H9 (cell line): ENCODE results near the gene RBM19. TPM values are rescaled to one million over a fixed set of nuclear protein-coding genes. Genes with fewer than 3 reads are reported as not detected.

Source experiments
- DNase-seq: peaks from one replicate; pipeline ENCODE4 v3.0.0-alpha.2; 2017
- H2AFZ ChIP-seq: one replicate; pipeline ENCODE4 v1.6.1; 2013; ENCODE audit warnings: mild to moderate bottlenecking, low read length, control low read depth, moderate library complexity
- H2AK5ac ChIP-seq: 2 replicates; pipeline ENCODE4 v1.6.1; 2013; ENCODE audit warnings: low read length, control low read depth, mixed read lengths; ENCODE audit not compliant: insufficient read length
- H2BK120ac ChIP-seq: one replicate; pipeline ENCODE4 v1.6.1; 2013; ENCODE audit warnings: low read depth, mild to moderate bottlenecking, low read length, control low read depth, inconsistent platforms; ENCODE audit not compliant: poor library complexity, severe bottlenecking
- H2BK12ac ChIP-seq: 2 replicates; pipeline ENCODE4 v1.6.1; 2013; ENCODE audit warnings: low read length, control low read depth, mixed read lengths, low read depth; ENCODE audit not compliant: insufficient read length
- H2BK15ac ChIP-seq: 2 replicates; pipeline ENCODE4 v1.6.1; 2013; ENCODE audit warnings: low read depth, low read length, control low read depth
- H2BK20ac ChIP-seq: one replicate; pipeline ENCODE4 v1.6.1; 2013; ENCODE audit warnings: low read depth, mild to moderate bottlenecking, low read length, control low read depth, inconsistent platforms; ENCODE audit not compliant: poor library complexity, severe bottlenecking
- H2BK5ac ChIP-seq: 2 replicates; pipeline ENCODE4 v1.6.1; 2013; ENCODE audit warnings: low read length, control low read depth, mixed read lengths; ENCODE audit not compliant: insufficient read length
- H3K14ac ChIP-seq: 2 replicates; pipeline ENCODE4 v1.6.1; 2013; ENCODE audit warnings: low read length, control low read depth; ENCODE audit not compliant: insufficient read depth
- H3K18ac ChIP-seq: 2 replicates; pipeline ENCODE4 v1.6.1; 2013; ENCODE audit warnings: low read depth, mild to moderate bottlenecking, mixed read lengths, low read length, control low read depth; ENCODE audit not compliant: insufficient read length
- H3K23ac ChIP-seq: 2 replicates; pipeline ENCODE4 v1.6.1; 2013; ENCODE audit warnings: low read length, control low read depth, mixed read lengths, low read depth; ENCODE audit not compliant: insufficient read length
- H3K23me2 ChIP-seq: 2 replicates; pipeline ENCODE4 v1.6.1; 2013; ENCODE audit warnings: low read depth, mild to moderate bottlenecking, mixed read lengths, low read length, control low read depth; ENCODE audit not compliant: insufficient read length, poor library complexity, severe bottlenecking
- H3K27ac ChIP-seq: 2 replicates; pipeline ENCODE4 v1.5.1; 2013; ENCODE audit warnings: low read length, control low read depth, mixed read lengths, low read depth; ENCODE audit not compliant: insufficient read length
- H3K27me3 ChIP-seq: 2 replicates; pipeline ENCODE4 v1.6.1; 2013; ENCODE audit warnings: low read length, control low read depth, inconsistent platforms; ENCODE audit not compliant: insufficient read depth
- H3K4ac ChIP-seq: 2 replicates; pipeline ENCODE4 v1.6.1; 2013; ENCODE audit warnings: low read depth, mild to moderate bottlenecking, control low read depth, inconsistent platforms, low read length, moderate library complexity
- H3K4me1 ChIP-seq: 2 replicates; pipeline ENCODE4 v1.6.1; 2013; ENCODE audit warnings: low read length, control low read depth, inconsistent platforms; ENCODE audit not compliant: insufficient read depth
- H3K4me2 ChIP-seq: 2 replicates; pipeline ENCODE4 v1.6.1; 2013; ENCODE audit warnings: low read length, control low read depth, mixed read lengths; ENCODE audit not compliant: insufficient read length, insufficient read depth
- H3K56ac ChIP-seq: 2 replicates; pipeline ENCODE4 v1.6.1; 2013; ENCODE audit warnings: low read depth, mild to moderate bottlenecking, mixed read lengths, low read length, control low read depth; ENCODE audit not compliant: insufficient read length
- H3K79me1 ChIP-seq: 2 replicates; pipeline ENCODE4 v1.6.1; 2013; ENCODE audit warnings: low read depth, mild to moderate bottlenecking, moderate library complexity, low read length, control low read depth, inconsistent platforms; ENCODE audit not compliant: insufficient read depth, poor library complexity, severe bottlenecking
- H3K79me2 ChIP-seq: 2 replicates; pipeline ENCODE4 v1.6.1; 2013; ENCODE audit warnings: low read length, control low read depth, inconsistent platforms; ENCODE audit not compliant: insufficient read depth
- H3K9ac ChIP-seq: 2 replicates; pipeline ENCODE4 v1.6.1; 2013; ENCODE audit warnings: low read length, control low read depth, mixed read lengths; ENCODE audit not compliant: insufficient read length; ENCODE audit errors: extremely low read depth
- H3K9me3 ChIP-seq: one replicate; pipeline ENCODE4 v1.6.1; 2013; ENCODE audit warnings: low read depth, low read length, inconsistent platforms; ENCODE audit not compliant: control insufficient read depth
- H3T11ph ChIP-seq: one replicate; pipeline ENCODE4 v1.6.1; 2013; ENCODE audit warnings: mild to moderate bottlenecking, low read length, control low read depth, inconsistent platforms
- H4K20me1 ChIP-seq: one replicate; pipeline ENCODE4 v1.6.1; 2013; ENCODE audit not compliant: control insufficient read depth, insufficient read length, insufficient read depth
- H4K5ac ChIP-seq: 2 replicates; pipeline ENCODE4 v1.6.1; 2013; ENCODE audit warnings: low read depth, mild to moderate bottlenecking, mixed read lengths, low read length, control low read depth; ENCODE audit not compliant: insufficient read length
- H4K8ac ChIP-seq: replicated peaks from 2 replicates; pipeline ENCODE4 v1.6.1; 2013; ENCODE audit warnings: low read length, control low read depth, mixed read lengths, low read depth; ENCODE audit not compliant: insufficient read length
- H4K91ac ChIP-seq: 2 replicates; pipeline ENCODE4 v1.6.1; 2013; ENCODE audit warnings: low read depth, mild to moderate bottlenecking, moderate library complexity, mixed read lengths, low read length, control low read depth; ENCODE audit not compliant: insufficient read length
- H3K27ac Mint-ChIP-seq, 3 experiments: 2 replicates in 2 of 3; 3 replicates in 1 of 3; pipeline ENCODE4 v1.8.0; 2020 to 2021; ENCODE audit warnings: mixed read lengths in 3 of 3, mild to moderate bottlenecking in 1 of 3, moderate library complexity in 1 of 3
- H3K27me3 Mint-ChIP-seq: 2 replicates; pipeline ENCODE4 v1.8.0; 2021; ENCODE audit warnings: low read depth, mild to moderate bottlenecking, moderate library complexity, mixed read lengths
- H3K36me3 Mint-ChIP-seq, 3 experiments: 2 replicates in 2 of 3; 3 replicates in 1 of 3; pipeline ENCODE4 v1.8.0; 2020 to 2021; ENCODE audit warnings: low read depth in 3 of 3, mixed read lengths in 3 of 3; ENCODE audit not compliant: insufficient read depth in 1 of 3
- H3K4me1 Mint-ChIP-seq, 2 experiments: 2 replicates each; pipeline ENCODE4 v1.8.0; 2020; ENCODE audit warnings: mixed read lengths in 2 of 2
- H3K4me3 Mint-ChIP-seq, 2 experiments: 2 replicates in 1 of 2; 3 replicates in 1 of 2; pipeline ENCODE4 v1.8.0; 2020 to 2021; ENCODE audit warnings: mild to moderate bottlenecking in 2 of 2, mixed read lengths in 2 of 2, moderate library complexity in 1 of 2
- H3K9me3 Mint-ChIP-seq, 2 experiments: 2 replicates in 1 of 2; 3 replicates in 1 of 2; pipeline ENCODE4 v1.8.0; 2020; ENCODE audit warnings: mild to moderate bottlenecking in 2 of 2, mixed read lengths in 2 of 2, moderate library complexity in 1 of 2
- WGBS: extraction: QIAGEN DNeasy Blood & Tissue Kit; methylation state at CpG from one replicate; pipeline ENCODE4 v1.1.7; 2013; ENCODE audit warnings: missing lambda C conversion rate, low lambda C conversion rate, mixed read lengths; ENCODE audit not compliant: insufficient read length; ENCODE audit errors: extremely low coverage; 5-methylcytosine and 5-hydroxymethylcytosine counted together
- total RNA-seq: library from RNA; stranded (reverse); gene quantifications from 2 replicates; pipeline ENCODE4 v1.2.1, GENCODE V29; 2021
- TF ChIP-seq, protein P1 (sequence below): fragments of 200-600 bp; sonication (generic); conservative IDR thresholded peaks from 3 replicates; pipeline ENCODE4 v1.8.0; 2021; ENCODE audit warnings: antibody characterized with exemption, mild to moderate bottlenecking

Gene RBM19
- total RNA-seq, 1 experiment from 2014 or later: 32.2 TPM

DNA sequence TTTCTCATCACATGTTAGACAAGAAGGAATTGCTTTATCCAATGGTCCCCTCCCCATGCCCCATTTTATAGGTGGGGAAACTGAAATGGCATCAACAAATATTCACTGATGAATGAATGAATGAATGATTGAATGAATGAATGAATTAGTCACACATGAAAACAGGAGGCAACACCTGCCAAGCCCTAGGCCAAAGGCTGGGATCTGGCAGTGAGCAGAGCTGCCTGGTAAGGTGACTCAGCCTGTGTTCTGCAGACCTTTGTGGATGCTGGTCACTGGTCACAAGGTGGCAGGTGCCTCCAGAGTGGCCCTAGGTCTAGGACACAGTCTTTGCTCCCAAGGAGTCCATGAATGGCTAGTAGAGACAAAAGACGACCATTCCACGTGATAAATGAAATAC is 188.4 kb downstream of the RBM19 start:
- Histone ChIP-seq H4K5ac (no peak overlapping the region), H3K18ac (no peak overlapping the region), H3K79me1 (no peaks in the 10 kb centered on the region), H3K4me1 (no peaks in the 10 kb centered on the region), H2BK12ac (no peak overlapping the region), H2BK20ac (no peak overlapping the region), H3K56ac (no peak overlapping the region), H3K4me2 (no peak overlapping the region), H4K91ac (no peak overlapping the region), H3K9ac (no peak overlapping the region), H3K23ac (no peak overlapping the region), H3K9me3 (no peaks in the 10 kb centered on the region), H2BK15ac (no peak overlapping the region), H2AK5ac (no peak overlapping the region), H3K79me2 (no peaks in the 10 kb centered on the region), H3K27ac (no peak overlapping the region), H3T11ph (no peak overlapping the region), H2BK120ac (no peak overlapping the region), H4K20me1 (no peaks in the 10 kb centered on the region), H3K23me2 (no peaks in the 10 kb centered on the region), H2AFZ (no peak overlapping the region), H3K27me3 (no peaks in the 10 kb centered on the region), H4K8ac (no peak overlapping the region), H2BK5ac (no peak overlapping the region), H3K14ac (no peak overlapping the region), H3K4ac (no peak overlapping the region)
- Mint-ChIP-seq H3K9me3 (peaks cover 2 to 6% of the 10 kb centered on the region in 2 experiments; a peak in 3 of 5 replicates), H3K4me1 (peaks cover 15 to 30% of the 10 kb centered on the region in 2 experiments), H3K4me3 (no peak overlapping the region), H3K36me3 (peaks cover 0 to 7% (median 0%) of the 10 kb centered on the region in 3 experiments; a peak in 3 of 7 replicates), H3K27me3 (peaks cover 16% of the 10 kb centered on the region), H3K27ac (no peak overlapping the region; a peak in 1 of 7 replicates)
- no CpG with 5 or more reads among the region's 2 CpGs for WGBS
- TF ChIP-seq, protein P1, sequence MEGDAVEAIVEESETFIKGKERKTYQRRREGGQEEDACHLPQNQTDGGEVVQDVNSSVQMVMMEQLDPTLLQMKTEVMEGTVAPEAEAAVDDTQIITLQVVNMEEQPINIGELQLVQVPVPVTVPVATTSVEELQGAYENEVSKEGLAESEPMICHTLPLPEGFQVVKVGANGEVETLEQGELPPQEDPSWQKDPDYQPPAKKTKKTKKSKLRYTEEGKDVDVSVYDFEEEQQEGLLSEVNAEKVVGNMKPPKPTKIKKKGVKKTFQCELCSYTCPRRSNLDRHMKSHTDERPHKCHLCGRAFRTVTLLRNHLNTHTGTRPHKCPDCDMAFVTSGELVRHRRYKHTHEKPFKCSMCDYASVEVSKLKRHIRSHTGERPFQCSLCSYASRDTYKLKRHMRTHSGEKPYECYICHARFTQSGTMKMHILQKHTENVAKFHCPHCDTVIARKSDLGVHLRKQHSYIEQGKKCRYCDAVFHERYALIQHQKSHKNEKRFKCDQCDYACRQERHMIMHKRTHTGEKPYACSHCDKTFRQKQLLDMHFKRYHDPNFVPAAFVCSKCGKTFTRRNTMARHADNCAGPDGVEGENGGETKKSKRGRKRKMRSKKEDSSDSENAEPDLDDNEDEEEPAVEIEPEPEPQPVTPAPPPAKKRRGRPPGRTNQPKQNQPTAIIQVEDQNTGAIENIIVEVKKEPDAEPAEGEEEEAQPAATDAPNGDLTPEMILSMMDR: no peak
- no peak for DNase-seq
